Loucy (cell line): ENCODE results near the gene AFF3.

Experiments used
- H2AFZ ChIP-seq: fragments of 200-600 bp; sonication (generic); 2 replicates; pipeline ENCODE4 v1.6.0; 2016; ENCODE audit warnings: antibody characterized with exemption, mild to moderate bottlenecking, low read length, moderate library complexity
- H3F3A ChIP-seq: fragments of 200-600 bp; 2 replicates; pipeline ENCODE4 v1.6.0; 2016; ENCODE audit warnings: antibody characterized with exemption, low read depth, mild to moderate bottlenecking
- H3K27me3 ChIP-seq: fragments of 200-600 bp; sonication (generic); 2 replicates; pipeline ENCODE4 v1.6.1; 2014; ENCODE audit warnings: low read length, mild to moderate bottlenecking; ENCODE audit not compliant: insufficient read depth, poor library complexity, severe bottlenecking
- H3K36me3 ChIP-seq: fragments of 200-600 bp; sonication (generic); 2 replicates; pipeline ENCODE4 v1.6.1; 2016; ENCODE audit warnings: low read length; ENCODE audit not compliant: insufficient read depth
- H3K4me1 ChIP-seq: fragments of 200-600 bp; sonication (generic); 2 replicates; pipeline ENCODE4 v1.5.1; 2014; ENCODE audit warnings: low read length, mild to moderate bottlenecking; ENCODE audit not compliant: insufficient read depth, poor library complexity, severe bottlenecking
- H3K4me2 ChIP-seq: fragments of 200-600 bp; sonication (generic); 2 replicates; pipeline ENCODE4 v1.6.0; 2014; ENCODE audit warnings: antibody characterized with exemption, low read length, low read depth, mild to moderate bottlenecking; ENCODE audit not compliant: poor library complexity, severe bottlenecking
- H3K4me3 ChIP-seq: fragments of 200-600 bp; sonication (generic); 2 replicates; pipeline ENCODE4 v1.5.1; 2014; ENCODE audit warnings: low read length, mild to moderate bottlenecking, mixed read lengths; ENCODE audit not compliant: poor library complexity, severe bottlenecking
- H3K79me2 ChIP-seq: fragments of 200-600 bp; sonication (generic); 2 replicates; pipeline ENCODE4 v1.6.1; 2014; ENCODE audit warnings: low read length; ENCODE audit not compliant: insufficient read depth
- H3K9ac ChIP-seq: fragments of 200-600 bp; sonication (generic); 2 replicates; pipeline ENCODE4 v1.6.0; 2014; ENCODE audit warnings: mild to moderate bottlenecking, low read depth, low read length, moderate library complexity; ENCODE audit not compliant: poor library complexity, severe bottlenecking
- H3K9me2 ChIP-seq: fragments of 200-600 bp; sonication (generic); replicated peaks from 2 replicates; pipeline ENCODE4 v1.6.1; 2016; ENCODE audit warnings: low read depth, low read length, mixed read lengths
- H3K9me3 ChIP-seq: fragments of 200-600 bp; sonication (generic); 2 replicates; pipeline ENCODE4 v1.6.1; 2014; ENCODE audit warnings: mild to moderate bottlenecking, antibody characterized with exemption, low read length, low read depth; ENCODE audit not compliant: insufficient read depth
- H4K20me1 ChIP-seq: fragments of 200-600 bp; sonication (generic); 2 replicates; pipeline ENCODE4 v1.6.0; 2014; ENCODE audit warnings: antibody characterized with exemption, low read length, mild to moderate bottlenecking; ENCODE audit not compliant: insufficient read depth, poor library complexity, severe bottlenecking
- CTCF ChIP-seq: fragments of 200-600 bp; sonication (generic); conservative IDR thresholded peaks from 2 replicates; pipeline ENCODE4 v1.5.1; 2014; ENCODE audit warnings: mild to moderate bottlenecking, antibody characterized with exemption, low read length
- EZH2phosphoT487 ChIP-seq: fragments of 200-600 bp; IDR thresholded peaks from 2 replicates; pipeline ENCODE4 v1.6.1; 2018; ENCODE audit warnings: antibody characterized with exemption, mild to moderate bottlenecking, moderate library complexity, borderline replicate concordance

AFF3 gene

GRCh38 chr2:99970292-99970868 is 172.0 kb downstream of the AFF3 start:
- Histone ChIP-seq H3K79me2 (no peaks in the 10 kb centered on the region), H3K27me3 (no peaks in the 10 kb centered on the region), H3K4me3 (no peak overlapping the region), H3K9me2 (no peaks in the 10 kb centered on the region), H2AFZ (no peak overlapping the region), H3K4me2 (no peak overlapping the region), H3K9ac (no peak overlapping the region), H4K20me1 (no peaks in the 10 kb centered on the region), H3F3A (no peaks in the 10 kb centered on the region), H3K9me3 (no peaks in the 10 kb centered on the region), H3K36me3 (no peaks in the 10 kb centered on the region), H3K4me1 (peaks cover 3% of the 10 kb centered on the region)
- no peak for TF ChIP-seq CTCF
- TF ChIP-seq EZH2phosphoT487, result no peak

GRCh38 chr2:99961196-99961913 is 181.0 kb downstream of the AFF3 start:
- no peaks in the 10 kb centered on the region for H3K4me1 ChIP-seq
- H3K9me2 ChIP-seq, result no peaks in the 10 kb centered on the region
- no peaks in the 10 kb centered on the region for H3K79me2 ChIP-seq
- H3K9ac ChIP-seq, result no peak overlapping the region
- TF ChIP-seq CTCF (peak; percentile 17), EZH2phosphoT487 (no peak)
- H3K4me2 ChIP-seq, result no peak overlapping the region
- H4K20me1 ChIP-seq, result no peaks in the 10 kb centered on the region
- H3K27me3 ChIP-seq, result no peaks in the 10 kb centered on the region
- H3F3A ChIP-seq, result no peaks in the 10 kb centered on the region
- no peaks in the 10 kb centered on the region for H3K9me3 ChIP-seq
- H3K36me3 ChIP-seq, result no peaks in the 10 kb centered on the region
- H2AFZ ChIP-seq, result no peak overlapping the region
- H3K4me3 ChIP-seq, result no peak overlapping the region

DNA sequence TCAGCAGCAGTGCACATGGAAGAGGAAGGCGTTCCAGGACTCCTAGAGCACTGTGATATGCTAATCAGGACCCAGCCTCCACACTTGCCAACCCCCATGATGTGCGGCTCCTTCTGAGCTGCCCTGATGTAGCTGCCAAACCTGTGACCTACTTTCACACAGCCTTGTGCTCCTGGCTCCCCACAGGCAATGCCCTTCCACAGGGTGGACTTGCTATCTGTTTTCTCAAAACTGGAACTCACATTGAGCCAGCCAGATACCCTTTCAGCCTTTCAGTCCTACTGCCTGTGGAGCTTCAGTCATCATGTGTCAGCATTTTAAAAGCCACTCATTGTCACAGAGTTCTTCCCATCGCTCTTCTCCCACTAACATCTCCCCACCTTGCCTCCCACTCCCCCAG is 181.6 kb downstream of the AFF3 start:
- no peak overlapping the region for H3K9ac ChIP-seq
- H4K20me1 ChIP-seq, result no peaks in the 10 kb centered on the region
- H3F3A ChIP-seq, result no peaks in the 10 kb centered on the region
- H2AFZ ChIP-seq, result no peak overlapping the region
- no peaks in the 10 kb centered on the region for H3K4me1 ChIP-seq
- H3K9me3 ChIP-seq, result no peaks in the 10 kb centered on the region
- no peaks in the 10 kb centered on the region for H3K36me3 ChIP-seq
- H3K4me3 ChIP-seq, result no peak overlapping the region
- no peak overlapping the region for H3K4me2 ChIP-seq
- no peaks in the 10 kb centered on the region for H3K27me3 ChIP-seq
- TF ChIP-seq EZH2phosphoT487 (no peak), CTCF (no peak)
- H3K79me2 ChIP-seq, result no peaks in the 10 kb centered on the region
- no peaks in the 10 kb centered on the region for H3K9me2 ChIP-seq
